Loucy (cell line): ENCODE results near the gene AGBL1.

Source experiments
- H2AFZ ChIP-seq: fragments of 200-600 bp; sonication (generic); 2 replicates; pipeline ENCODE4 v1.6.0; 2016; ENCODE audit warnings: antibody characterized with exemption, mild to moderate bottlenecking, low read length, moderate library complexity
- H3F3A ChIP-seq: fragments of 200-600 bp; 2 replicates; pipeline ENCODE4 v1.6.0; 2016; ENCODE audit warnings: antibody characterized with exemption, low read depth, mild to moderate bottlenecking
- H3K27me3 ChIP-seq: fragments of 200-600 bp; sonication (generic); 2 replicates; pipeline ENCODE4 v1.6.1; 2014; ENCODE audit warnings: low read length, mild to moderate bottlenecking; ENCODE audit not compliant: insufficient read depth, poor library complexity, severe bottlenecking
- H3K36me3 ChIP-seq: fragments of 200-600 bp; sonication (generic); 2 replicates; pipeline ENCODE4 v1.6.1; 2016; ENCODE audit warnings: low read length; ENCODE audit not compliant: insufficient read depth
- H3K4me1 ChIP-seq: fragments of 200-600 bp; sonication (generic); 2 replicates; pipeline ENCODE4 v1.5.1; 2014; ENCODE audit warnings: low read length, mild to moderate bottlenecking; ENCODE audit not compliant: insufficient read depth, poor library complexity, severe bottlenecking
- H3K4me2 ChIP-seq: fragments of 200-600 bp; sonication (generic); 2 replicates; pipeline ENCODE4 v1.6.0; 2014; ENCODE audit warnings: antibody characterized with exemption, low read length, low read depth, mild to moderate bottlenecking; ENCODE audit not compliant: poor library complexity, severe bottlenecking
- H3K4me3 ChIP-seq: fragments of 200-600 bp; sonication (generic); 2 replicates; pipeline ENCODE4 v1.5.1; 2014; ENCODE audit warnings: low read length, mild to moderate bottlenecking, mixed read lengths; ENCODE audit not compliant: poor library complexity, severe bottlenecking
- H3K79me2 ChIP-seq: fragments of 200-600 bp; sonication (generic); 2 replicates; pipeline ENCODE4 v1.6.1; 2014; ENCODE audit warnings: low read length; ENCODE audit not compliant: insufficient read depth
- H3K9ac ChIP-seq: fragments of 200-600 bp; sonication (generic); 2 replicates; pipeline ENCODE4 v1.6.0; 2014; ENCODE audit warnings: mild to moderate bottlenecking, low read depth, low read length, moderate library complexity; ENCODE audit not compliant: poor library complexity, severe bottlenecking
- H3K9me2 ChIP-seq: fragments of 200-600 bp; sonication (generic); replicated peaks from 2 replicates; pipeline ENCODE4 v1.6.1; 2016; ENCODE audit warnings: low read depth, low read length, mixed read lengths
- H3K9me3 ChIP-seq: fragments of 200-600 bp; sonication (generic); 2 replicates; pipeline ENCODE4 v1.6.1; 2014; ENCODE audit warnings: mild to moderate bottlenecking, antibody characterized with exemption, low read length, low read depth; ENCODE audit not compliant: insufficient read depth
- H4K20me1 ChIP-seq: fragments of 200-600 bp; sonication (generic); 2 replicates; pipeline ENCODE4 v1.6.0; 2014; ENCODE audit warnings: antibody characterized with exemption, low read length, mild to moderate bottlenecking; ENCODE audit not compliant: insufficient read depth, poor library complexity, severe bottlenecking
- CTCF ChIP-seq: fragments of 200-600 bp; sonication (generic); conservative IDR thresholded peaks from 2 replicates; pipeline ENCODE4 v1.5.1; 2014; ENCODE audit warnings: mild to moderate bottlenecking, antibody characterized with exemption, low read length
- EZH2phosphoT487 ChIP-seq: fragments of 200-600 bp; IDR thresholded peaks from 2 replicates; pipeline ENCODE4 v1.6.1; 2018; ENCODE audit warnings: antibody characterized with exemption, mild to moderate bottlenecking, moderate library complexity, borderline replicate concordance

Gene AGBL1

GRCh38 chr15:86077070-86077469 lies 2.6 kb upstream of the AGBL1 start:
- H3K9ac ChIP-seq: no peak overlapping the region
- no peaks in the 10 kb centered on the region for H4K20me1 ChIP-seq
- TF ChIP-seq CTCF (no peak), EZH2phosphoT487 (no peak)
- no peak overlapping the region for H3K4me2 ChIP-seq
- H3K9me2 ChIP-seq: no peaks in the 10 kb centered on the region
- H3F3A ChIP-seq: no peaks in the 10 kb centered on the region
- H3K27me3 ChIP-seq: no peaks in the 10 kb centered on the region
- no peaks in the 10 kb centered on the region for H3K79me2 ChIP-seq
- H3K4me1 ChIP-seq: no peaks in the 10 kb centered on the region
- no peak overlapping the region for H3K4me3 ChIP-seq
- H3K9me3 ChIP-seq: 0 out of 2 replicates have a peak, but pooled peaks cover 3% of the 10 kb centered on the region
- H2AFZ ChIP-seq: no peak overlapping the region
- no peaks in the 10 kb centered on the region for H3K36me3 ChIP-seq

- no peak for TF ChIP-seq EZH2phosphoT487
- no peak for TF ChIP-seq CTCF
- Histone ChIP-seq H2AFZ (no peak overlapping the region), H3K4me1 (no peaks in the 10 kb centered on the region), H3K27me3 (no peaks in the 10 kb centered on the region), H3K79me2 (no peaks in the 10 kb centered on the region), H3K9ac (no peak overlapping the region), H3F3A (no peaks in the 10 kb centered on the region), H3K36me3 (no peaks in the 10 kb centered on the region), H4K20me1 (no peaks in the 10 kb centered on the region), H3K4me2 (no peak overlapping the region), H3K4me3 (no peak overlapping the region), H3K9me2 (no peaks in the 10 kb centered on the region), H3K9me3 (no peaks in the 10 kb centered on the region)
Observed at GRCh38 chr15:86080302-86080701, 631 bp downstream of the AGBL1 start.

- Histone ChIP-seq H3K4me3 (no peak overlapping the region), H3K9me3 (no peaks in the 10 kb centered on the region), H3K4me2 (no peak overlapping the region), H2AFZ (no peak overlapping the region), H3K4me1 (no peaks in the 10 kb centered on the region), H3K9me2 (no peaks in the 10 kb centered on the region), H3K79me2 (no peaks in the 10 kb centered on the region), H3K36me3 (no peaks in the 10 kb centered on the region), H4K20me1 (no peaks in the 10 kb centered on the region), H3K9ac (no peak overlapping the region), H3K27me3 (no peaks in the 10 kb centered on the region), H3F3A (no peaks in the 10 kb centered on the region)
- TF ChIP-seq EZH2phosphoT487 (no peak), CTCF (no peak)
Observed at GRCh38 chr15:86082619-86083380, 3.1 kb downstream of the AGBL1 start.
